DND-41 (cell line): Measurements from ENCODE around the gene MAP2K5.

Experiments
- ATAC-seq: fragments of 200-7000 bp; cut with Tn5 transposase; 3 replicates; pipeline ENCODE4 v1.9.1; 2021; ENCODE audit warnings: low read depth; ENCODE audit not compliant: insufficient read depth
- DNase-seq: peaks from one replicate; pipeline ENCODE4 v3.0.0-alpha.2; 2020
- H2AFZ ChIP-seq: 2 replicates; pipeline ENCODE4 v1.6.0; 2012; ENCODE audit warnings: low read depth, low read length
- H3K27ac ChIP-seq: 2 replicates; pipeline ENCODE4 v1.5.1; 2012; ENCODE audit warnings: low read length, inconsistent platforms
- H3K27me3 ChIP-seq: fragments of 200-600 bp; sonication (generic); 2 replicates; pipeline ENCODE4 v1.6.0; 2012; ENCODE audit warnings: low read length, mild to moderate bottlenecking, inconsistent platforms; ENCODE audit not compliant: insufficient read depth, poor library complexity
- H3K36me3 ChIP-seq: 2 replicates; pipeline ENCODE4 v1.5.1; 2012; ENCODE audit warnings: low read length, inconsistent platforms; ENCODE audit not compliant: insufficient read depth
- H3K4me1 ChIP-seq: 2 replicates; pipeline ENCODE4 v1.5.1; 2012; ENCODE audit warnings: mild to moderate bottlenecking, low read length; ENCODE audit not compliant: insufficient read depth
- H3K4me2 ChIP-seq: 2 replicates; pipeline ENCODE4 v1.6.0; 2012; ENCODE audit warnings: mild to moderate bottlenecking, moderate library complexity, low read length, inconsistent platforms; ENCODE audit not compliant: insufficient read depth
- H3K4me3 ChIP-seq, 2 experiments: fragments of 200-600 bp in 1 of 2; shearing (Covaris generic) in 1 of 2; 2 replicates each; pipeline ENCODE4 v1.5.1; 2012 to 2016; ENCODE audit warnings: inconsistent platforms in 2 of 2, low read length in 2 of 2, mild to moderate bottlenecking in 2 of 2, low read depth in 1 of 2, moderate library complexity in 1 of 2
- H3K79me2 ChIP-seq: 2 replicates; pipeline ENCODE4 v1.6.0; 2012; ENCODE audit warnings: low read length, inconsistent platforms; ENCODE audit not compliant: insufficient read depth
- H3K9ac ChIP-seq: 2 replicates; pipeline ENCODE4 v1.6.0; 2012; ENCODE audit warnings: low read depth, mild to moderate bottlenecking, inconsistent platforms, low read length, moderate library complexity
- H3K9me3 ChIP-seq: 2 replicates; pipeline ENCODE4 v1.5.1; 2012; ENCODE audit warnings: low read length, moderate library complexity, mild to moderate bottlenecking, inconsistent platforms; ENCODE audit not compliant: insufficient read depth, severe bottlenecking
- H4K20me1 ChIP-seq: 2 replicates; pipeline ENCODE4 v1.6.0; 2012; ENCODE audit warnings: low read length; ENCODE audit not compliant: insufficient read depth
- CTCF ChIP-seq: IDR thresholded peaks from 2 replicates; pipeline ENCODE4 v1.5.1; 2012; ENCODE audit warnings: borderline replicate concordance, low read length, moderate library complexity, mild to moderate bottlenecking; ENCODE audit not compliant: poor library complexity, severe bottlenecking; ENCODE audit errors: extremely low read depth
- EZH2 ChIP-seq: IDR thresholded peaks from 3 replicates; pipeline ENCODE4 v1.6.1; 2012; ENCODE audit warnings: borderline replicate concordance, low read depth, mild to moderate bottlenecking, moderate library complexity, low read length, inconsistent platforms; ENCODE audit not compliant: severe bottlenecking

MAP2K5 gene

GRCh38 chr15:67778968-67779548, 236.6 kb downstream of the MAP2K5 start:
- no peak for ATAC-seq

GRCh38 chr15:67779549-67780111, 237.1 kb downstream of the MAP2K5 start:
- no peak for ATAC-seq
- DNase-seq = no peak
- no peak overlapping the region for H3K9ac ChIP-seq
- no peaks in the 10 kb centered on the region for H3K36me3 ChIP-seq
- no peaks in the 10 kb centered on the region for H4K20me1 ChIP-seq
- no peak overlapping the region for H2AFZ ChIP-seq
- no peak overlapping the region for H3K4me2 ChIP-seq
- H3K4me1 ChIP-seq = peaks cover 41% of the 10 kb centered on the region
- no peak overlapping the region for H3K4me3 ChIP-seq
- no peaks in the 10 kb centered on the region for H3K9me3 ChIP-seq
- H3K27me3 ChIP-seq = no peaks in the 10 kb centered on the region
- H3K27ac ChIP-seq = no peak overlapping the region
- no peak for TF ChIP-seq EZH2
- TF ChIP-seq CTCF = no peak
- H3K79me2 ChIP-seq = peaks cover 13% of the 10 kb centered on the region

More at GRCh38 chr15:67778968-67779548, 236.6 kb downstream of the MAP2K5 start:
- no peak overlapping the region for H3K4me2 ChIP-seq
- no peak for DNase-seq
- no peak overlapping the region for H3K9ac ChIP-seq
- H3K4me3 ChIP-seq = no peak overlapping the region
- TF ChIP-seq CTCF (no peak), EZH2 (no peak)
- peaks cover 13% of the 10 kb centered on the region for H3K79me2 ChIP-seq
- no peaks in the 10 kb centered on the region for H3K36me3 ChIP-seq
- peaks cover 35% of the 10 kb centered on the region for H3K4me1 ChIP-seq
- H3K27ac ChIP-seq = no peak overlapping the region
- H3K27me3 ChIP-seq = no peaks in the 10 kb centered on the region
- no peak overlapping the region for H2AFZ ChIP-seq
- no peaks in the 10 kb centered on the region for H4K20me1 ChIP-seq
- no peaks in the 10 kb centered on the region for H3K9me3 ChIP-seq

- peaks cover 13% of the 10 kb centered on the region for H3K79me2 ChIP-seq
- peak overlapping the region; percentile 97 for H3K27ac ChIP-seq
- H3K36me3 ChIP-seq = no peaks in the 10 kb centered on the region
- no peak overlapping the region for H3K4me3 ChIP-seq
- ATAC-seq (no peak), DNase-seq (no peak)
- no peaks in the 10 kb centered on the region for H3K9me3 ChIP-seq
- H2AFZ ChIP-seq = no peak overlapping the region
- TF ChIP-seq EZH2 = no peak
- TF ChIP-seq CTCF = no peak
- no peak overlapping the region for H3K9ac ChIP-seq
- H4K20me1 ChIP-seq = no peaks in the 10 kb centered on the region
- no peaks in the 10 kb centered on the region for H3K27me3 ChIP-seq
- no peak overlapping the region for H3K4me2 ChIP-seq
- peaks cover 55% of the 10 kb centered on the region for H3K4me1 ChIP-seq
Observed at GRCh38 chr15:67781061-67781460, 238.6 kb downstream of the MAP2K5 start.
